Activated CD8-positive, alpha-beta T cell treated with anti-CD3 and anti-CD28 coated beads, Interleukin-2, amount 10 ng/mL, durations not matched to agents 7 days and 5 days (primary cell): ENCODE results near the gene CCDC88B. TPM values are rescaled to one million over a fixed set of nuclear protein-coding genes. Genes with fewer than 3 reads are reported as not detected.
A peak's percentile ranks its signal among the peaks of the same experiment; 100 is the strongest.

Source experiments
- ATAC-seq: fragments of 150-1000 bp; cut with Tn5 transposase; one replicate; pipeline ENCODE4 v1.10.0; 2021; ENCODE audit warnings: moderate library complexity
- CTCF ChIA-PET: fragments of 350-600 bp; sonication (Branson Sonifier 250); formaldehyde crosslinking; loops from one replicate; lab custom pipeline; 2021; ENCODE audit warnings: antibody characterized with exemption; lab: Charles Lee
- POLR2A ChIA-PET: fragments of 350-600 bp; sonication (Branson Sonifier 250); formaldehyde crosslinking; loops from one replicate; lab custom pipeline; 2021; ENCODE audit warnings: antibody characterized with exemption; lab: Charles Lee
- DNase-seq: peaks from one replicate; pipeline ENCODE4 v3.0.0-alpha.2; 2020
- H3K27ac Mint-ChIP-seq: one replicate; pipeline ENCODE4 v1.8.0; 2021; ENCODE audit warnings: mild to moderate bottlenecking, mixed read lengths
- H3K27me3 Mint-ChIP-seq: one replicate; pipeline ENCODE4 v1.8.0; 2021; ENCODE audit warnings: low read depth, mixed read lengths
- H3K36me3 Mint-ChIP-seq: one replicate; pipeline ENCODE4 v1.8.0; 2021; ENCODE audit warnings: low read depth, mixed read lengths
- H3K4me1 Mint-ChIP-seq: one replicate; pipeline ENCODE4 v1.8.0; 2021; ENCODE audit warnings: low read depth, mixed read lengths
- H3K4me3 Mint-ChIP-seq: one replicate; pipeline ENCODE4 v1.8.0; 2021; ENCODE audit warnings: mild to moderate bottlenecking, mixed read lengths
- H3K9me3 Mint-ChIP-seq: one replicate; pipeline ENCODE4 v1.8.0; 2022; ENCODE audit warnings: mixed read lengths; ENCODE audit not compliant: insufficient read depth
- total RNA-seq, 2 experiments: library from RNA; stranded (reverse); gene quantifications; one replicate each; pipeline ENCODE4 v1.2.3, GENCODE V29; 2021

The CCDC88B gene
- total RNA-seq, 2 experiments from 2014 or later = 127 TPM

DNA sequence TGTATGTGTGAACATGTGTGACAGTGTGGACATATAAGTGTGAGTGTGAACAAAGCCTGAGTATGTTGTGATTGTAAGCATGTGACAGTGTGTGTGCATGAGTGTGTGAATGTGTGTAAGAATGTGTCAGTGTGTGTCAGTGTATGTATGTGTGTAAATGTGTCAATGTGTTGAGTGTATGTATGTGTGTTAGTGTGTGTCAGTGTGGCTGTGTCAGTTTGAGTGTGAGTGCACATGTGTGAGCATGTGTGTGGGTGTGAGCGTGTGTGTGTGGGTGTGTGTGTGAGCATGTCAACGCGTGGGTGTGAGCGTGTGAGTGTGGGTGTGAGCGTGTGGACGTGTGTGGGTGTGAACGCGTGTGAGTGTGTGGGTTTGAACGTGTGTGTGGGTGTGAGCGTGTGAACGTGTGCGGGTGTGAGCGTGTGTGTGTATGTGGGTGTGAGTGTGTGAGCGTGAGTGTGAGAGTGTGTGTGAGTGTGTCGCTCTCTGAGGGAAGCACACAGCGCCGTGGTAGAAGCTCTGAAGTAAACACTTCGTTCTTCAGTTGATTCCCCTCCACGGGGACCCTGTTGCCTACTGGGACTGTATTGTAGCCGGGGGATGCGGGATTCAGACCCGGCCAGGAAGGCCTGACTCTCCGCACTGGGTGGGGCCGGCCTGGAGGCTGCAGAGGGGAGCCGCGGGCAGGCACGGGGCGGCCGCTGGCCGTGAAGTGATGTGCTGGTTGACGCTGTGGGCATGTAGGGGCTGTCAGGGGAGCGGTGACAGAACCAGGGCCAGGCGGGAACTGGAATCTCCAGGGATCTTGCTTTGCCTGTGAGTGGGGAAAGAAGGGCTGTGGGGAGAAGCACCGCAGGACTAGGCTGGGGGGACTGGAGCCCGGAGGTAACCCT lies 40.1 kb downstream of the CCDC88B start:
- DNase-seq = no peak
- Mint-ChIP-seq H3K4me3 (no peak overlapping the region), H3K4me1 (no peaks in the 10 kb centered on the region), H3K36me3 (no peaks in the 10 kb centered on the region), H3K27ac (no peak overlapping the region), H3K9me3 (no peaks in the 10 kb centered on the region), H3K27me3 (peaks cover 8% of the 10 kb centered on the region)
- ChIA-PET CTCF (no interaction called here), POLR2A (no interaction called here)
- no peak for ATAC-seq

DNA sequence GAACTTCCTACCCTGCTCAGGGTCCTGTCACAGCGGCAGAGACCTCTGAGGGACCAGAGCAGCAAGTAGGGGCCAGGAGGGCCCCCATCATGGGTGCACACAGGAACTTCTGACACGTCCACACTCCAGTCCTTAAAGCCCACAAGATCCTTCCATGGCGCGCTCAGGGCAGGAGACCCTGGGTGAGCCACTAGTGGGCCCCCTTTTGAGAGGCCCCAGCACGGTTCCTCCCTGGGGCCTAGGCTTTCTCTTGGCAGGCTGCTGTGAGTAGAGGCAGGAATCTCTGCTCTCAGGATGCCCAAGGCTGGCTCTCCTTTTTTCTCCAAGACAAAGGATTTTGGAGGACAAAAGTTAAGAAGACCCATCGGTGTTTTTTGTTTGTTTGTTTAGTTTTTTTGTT lies 41.3 kb downstream of the CCDC88B start:
- Mint-ChIP-seq H3K9me3 (no peaks in the 10 kb centered on the region), H3K4me3 (no peak overlapping the region), H3K27me3 (peaks cover 11% of the 10 kb centered on the region), H3K27ac (no peak overlapping the region), H3K36me3 (no peaks in the 10 kb centered on the region), H3K4me1 (peaks cover 9% of the 10 kb centered on the region)
- POLR2A ChIA-PET = no interaction called here
- ATAC-seq (no peak), DNase-seq (no peak)
- CTCF ChIA-PET = no interaction called here

DNA sequence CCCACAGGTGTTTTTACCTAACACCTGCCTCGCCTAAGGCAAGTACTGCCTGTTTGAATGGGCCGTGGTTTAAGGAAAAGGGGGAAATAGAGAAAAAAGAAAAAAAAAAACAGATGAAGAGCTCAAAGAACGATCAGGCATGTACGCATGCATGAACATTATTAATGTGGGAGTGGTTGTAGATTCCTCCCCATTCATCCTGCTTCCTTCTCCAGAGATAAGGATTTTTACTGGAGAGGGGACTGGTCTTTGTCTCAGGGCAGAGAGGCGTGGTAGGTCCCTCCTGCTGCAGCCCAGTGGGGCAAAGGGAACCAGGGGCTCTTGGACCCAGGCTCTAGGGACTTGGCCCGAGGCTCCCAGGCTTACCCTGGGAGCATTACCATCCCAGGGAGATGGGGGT lies 42.0 kb downstream of the CCDC88B start:
- Mint-ChIP-seq H3K27ac (no peak overlapping the region), H3K4me3 (no peak overlapping the region), H3K27me3 (peaks cover 14% of the 10 kb centered on the region), H3K36me3 (no peaks in the 10 kb centered on the region), H3K4me1 (peaks cover 15% of the 10 kb centered on the region), H3K9me3 (no peaks in the 10 kb centered on the region)
- DNase-seq (no peak), ATAC-seq (no peak)
- CTCF ChIA-PET = no interaction called here
- POLR2A ChIA-PET = no interaction called here

- no peak for DNase-seq
- ChIA-PET POLR2A (no interaction called here), CTCF (no interaction called here)
- Mint-ChIP-seq H3K36me3 (no peaks in the 10 kb centered on the region), H3K27me3 (peaks cover 18% of the 10 kb centered on the region), H3K27ac (no peak overlapping the region), H3K4me3 (no peak overlapping the region), H3K4me1 (peaks cover 15% of the 10 kb centered on the region), H3K9me3 (no peaks in the 10 kb centered on the region)
- no peak for ATAC-seq
Measured at GRCh38 chr11:64382586-64382985, 42.6 kb downstream of the CCDC88B start.

DNA sequence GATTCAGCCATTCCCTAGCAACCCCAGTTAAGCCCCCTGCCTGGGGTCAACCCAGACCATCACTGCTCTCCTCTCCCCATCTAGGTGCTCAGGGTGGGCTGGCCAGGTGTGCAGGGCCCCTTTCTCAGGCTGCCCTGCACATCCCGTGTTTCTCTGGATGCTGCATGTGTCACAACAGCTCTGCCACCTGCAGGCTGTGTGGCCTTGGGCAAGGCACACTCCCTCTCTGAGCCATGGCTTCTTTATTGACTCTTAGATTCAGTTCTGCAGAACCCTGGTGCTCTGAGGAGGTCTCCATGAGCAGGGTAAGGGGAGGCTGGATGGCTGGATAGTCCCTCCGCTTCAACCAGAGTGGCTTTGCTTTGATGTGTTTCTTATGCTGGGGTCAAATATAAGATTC lies 43.6 kb downstream of the CCDC88B start:
- CTCF ChIA-PET = no interaction called here
- H3K9me3 Mint-ChIP-seq = no peaks in the 10 kb centered on the region

DNA sequence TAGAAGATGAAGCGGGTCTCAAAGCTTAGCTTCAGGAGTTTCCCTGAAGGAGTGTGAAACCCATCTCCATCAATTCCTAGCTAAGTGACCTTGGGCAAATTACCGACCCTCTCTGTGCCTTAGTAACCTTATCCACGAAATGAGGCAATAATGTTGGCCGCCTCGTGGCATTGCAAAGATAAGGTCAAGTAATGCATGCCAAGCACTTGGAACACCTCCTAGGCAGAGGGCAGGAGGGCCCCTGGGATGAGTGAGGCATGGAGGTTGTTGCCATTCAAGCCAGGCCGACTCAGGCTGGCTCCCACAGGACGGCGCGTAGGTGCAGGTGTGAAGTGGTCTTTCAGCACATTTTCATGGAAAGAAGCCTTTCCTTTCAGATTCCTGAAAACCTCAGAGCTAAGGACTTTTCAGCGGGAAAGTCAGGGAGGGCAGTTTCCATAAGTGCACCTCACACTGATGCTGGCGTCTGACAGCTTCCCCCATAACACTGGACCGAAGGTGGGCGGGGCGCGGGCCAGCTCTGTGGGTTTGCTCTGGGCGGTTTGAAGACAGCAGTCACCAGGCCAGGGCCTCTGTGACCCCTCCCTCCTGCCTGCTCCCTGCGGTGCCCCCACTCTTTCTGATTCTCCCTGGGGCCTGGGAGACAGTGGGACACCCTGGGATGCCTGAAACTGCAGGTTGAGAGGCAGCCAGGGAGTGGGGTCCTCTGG lies 44.2 kb downstream of the CCDC88B start:
- Mint-ChIP-seq H3K36me3 (no peaks in the 10 kb centered on the region), H3K9me3 (no peaks in the 10 kb centered on the region), H3K27me3 (peaks cover 30% of the 10 kb centered on the region), H3K27ac (no peak overlapping the region), H3K4me1 (peaks cover 15% of the 10 kb centered on the region), H3K4me3 (no peak overlapping the region)
- no peak for ATAC-seq
- ChIA-PET POLR2A (no interaction called here), CTCF (interaction anchor here (1.2 kb wide), 1 partner anchor 65 kb away, joined by 3 read pairs; no protein-coding TSS in a partner anchor)
- no peak for DNase-seq

More for the DNA sequence above, 43.6 kb downstream of the CCDC88B start:
- peaks cover 26% of the 10 kb centered on the region for H3K27me3 Mint-ChIP-seq
- POLR2A ChIA-PET = no interaction called here
- peaks cover 15% of the 10 kb centered on the region for H3K4me1 Mint-ChIP-seq
- H3K4me3 Mint-ChIP-seq = no peak overlapping the region
- H3K27ac Mint-ChIP-seq = no peak overlapping the region
- no peaks in the 10 kb centered on the region for H3K36me3 Mint-ChIP-seq
- ATAC-seq = no peak
- no peak for DNase-seq

- no peak overlapping the region for H3K4me3 Mint-ChIP-seq
- H3K4me1 Mint-ChIP-seq = peaks cover 18% of the 10 kb centered on the region
- DNase-seq (no peak), ATAC-seq (no peak)
- H3K27ac Mint-ChIP-seq = no peak overlapping the region
- CTCF ChIA-PET = interaction anchor here (1.2 kb wide), 1 partner anchor 64 kb away, joined by 3 read pairs; no protein-coding TSS in a partner anchor
- H3K9me3 Mint-ChIP-seq = no peaks in the 10 kb centered on the region
- POLR2A ChIA-PET = interaction anchor here (0.9 kb wide), 1 partner anchor 12 kb away, joined by 3 read pairs; no protein-coding TSS in a partner anchor
- peaks cover 39% of the 10 kb centered on the region for H3K27me3 Mint-ChIP-seq
- H3K36me3 Mint-ChIP-seq = no peaks in the 10 kb centered on the region
Measured at GRCh38 chr11:64384981-64385944, 45.3 kb downstream of the CCDC88B start.

- H3K9me3 Mint-ChIP-seq = no peaks in the 10 kb centered on the region
- H3K36me3 Mint-ChIP-seq = no peaks in the 10 kb centered on the region
- POLR2A ChIA-PET = interaction anchor here (0.9 kb wide), 1 partner anchor 12 kb away, joined by 3 read pairs; no protein-coding TSS in a partner anchor
Measured at GRCh38 chr11:64385945-64386704, 46.1 kb downstream of the CCDC88B start.

DNA sequence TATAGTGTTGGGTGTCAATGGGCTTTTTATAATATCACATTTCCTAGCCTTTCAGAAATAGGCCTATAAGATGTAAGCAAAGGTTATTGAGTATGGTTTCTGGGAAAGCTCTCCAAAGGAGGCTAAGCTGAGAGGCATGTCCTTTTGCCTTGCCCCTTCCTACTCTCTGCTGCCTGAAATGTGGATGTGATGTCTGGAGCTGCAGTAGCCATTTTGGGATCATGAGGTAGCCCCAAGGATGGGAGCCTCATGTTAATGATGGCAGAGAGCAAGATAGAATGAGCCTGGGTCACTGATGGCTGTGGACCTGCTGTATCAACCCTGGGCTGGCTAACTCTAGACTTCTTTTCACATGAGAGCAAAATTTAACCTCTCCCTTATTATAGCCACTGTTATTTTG lies 47.9 kb downstream of the CCDC88B start:
- H3K4me3 Mint-ChIP-seq = no peak overlapping the region
- H3K36me3 Mint-ChIP-seq = no peaks in the 10 kb centered on the region
- H3K27ac Mint-ChIP-seq = no peak overlapping the region
- DNase-seq (no peak), ATAC-seq (no peak)
- H3K9me3 Mint-ChIP-seq = no peaks in the 10 kb centered on the region
- ChIA-PET CTCF (interaction anchor here (2.9 kb wide), 1 partner anchor 61 kb away, joined by 11 read pairs; no protein-coding TSS in a partner anchor), POLR2A (no interaction called here)
- H3K27me3 Mint-ChIP-seq = peaks cover 42% of the 10 kb centered on the region
- peaks cover 36% of the 10 kb centered on the region for H3K4me1 Mint-ChIP-seq

More at GRCh38 chr11:64385945-64386704, 46.1 kb downstream of the CCDC88B start:
- Mint-ChIP-seq H3K4me1 (peaks cover 27% of the 10 kb centered on the region), H3K27me3 (peaks cover 42% of the 10 kb centered on the region), H3K4me3 (no peak overlapping the region), H3K27ac (no peak overlapping the region)
- DNase-seq (peak; percentile 51), ATAC-seq (peak; percentile 41)
- CTCF ChIA-PET = no interaction called here

- POLR2A ChIA-PET = interaction anchor here (1.2 kb wide), 1 partner anchor 29 kb away, joined by 4 read pairs; no protein-coding TSS in a partner anchor
- Mint-ChIP-seq H3K27ac (no peak overlapping the region), H3K36me3 (no peaks in the 10 kb centered on the region), H3K4me3 (no peak overlapping the region), H3K9me3 (no peaks in the 10 kb centered on the region), H3K4me1 (peaks cover 36% of the 10 kb centered on the region), H3K27me3 (peaks cover 42% of the 10 kb centered on the region)
- ATAC-seq (no peak), DNase-seq (no peak)
- CTCF ChIA-PET = interaction anchor here (0.5 to 2.9 kb wide), 3 partner anchors 33 to 60 kb away, joined by 3 to 11 read pairs (median 3); no protein-coding TSS in a partner anchor
Measured at GRCh38 chr11:64388894-64389293, 48.9 kb downstream of the CCDC88B start.
